ENCODE data around the gene CEP112.

DNA sequence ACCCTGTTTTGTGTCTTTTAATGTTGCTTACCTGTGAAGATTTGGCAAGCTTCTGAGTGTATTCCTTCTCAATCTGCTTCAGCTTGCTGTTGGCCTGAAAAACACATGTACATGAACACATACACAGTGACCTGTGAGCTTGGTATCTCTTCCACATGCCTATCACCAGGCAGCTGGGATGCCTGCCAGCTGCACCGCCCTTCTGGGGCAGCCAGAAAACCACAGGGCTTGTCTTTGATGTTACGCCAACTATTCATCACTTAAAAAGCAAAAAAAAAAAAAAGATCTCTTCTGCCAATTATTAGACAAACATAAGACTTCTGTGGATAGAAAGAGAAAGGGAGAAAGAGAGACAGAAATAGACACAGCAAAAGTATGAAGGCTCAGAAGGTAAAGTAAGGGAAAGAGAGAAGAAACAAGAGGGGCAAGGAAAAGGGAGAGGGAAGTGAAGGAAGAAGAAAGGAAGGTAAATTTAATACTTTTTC, 441.3 kb downstream of the CEP112 start:
- TF ChIP-seq ZNF565 (CRISPR knock-in tag; conservative IDR thresholded peaks at IDR 0.05; ENCODE audit: low read depth) (no peak), ESRRG (CRISPR knock-in tag; IDR thresholded peaks at IDR 0.05) (no peak), ZFP3 (CRISPR knock-in tag; IDR thresholded peaks at IDR 0.05) (no peak), ZC3H10 (CRISPR knock-in tag; IDR thresholded peaks at IDR 0.05) (no peak), TOX (CRISPR knock-in tag; IDR thresholded peaks at IDR 0.05; ENCODE audit: borderline replicate concordance) (no peak), ARNTL (CRISPR knock-in tag; IDR thresholded peaks at IDR 0.05; ENCODE audit: borderline replicate concordance, low read depth) (no peak), PPARA (CRISPR knock-in tag; IDR thresholded peaks at IDR 0.05; ENCODE audit: borderline replicate concordance) (no peak), CSDC2 (CRISPR knock-in tag; IDR thresholded peaks at IDR 0.05) (no peak), POU6F1 (CRISPR knock-in tag; IDR thresholded peaks at IDR 0.05; ENCODE audit: borderline replicate concordance, low read depth) (no peak), PATZ1 (CRISPR knock-in tag; IDR thresholded peaks at IDR 0.05; ENCODE audit: borderline replicate concordance) (no peak), SNAI2 (CRISPR knock-in tag; IDR thresholded peaks at IDR 0.05) (no peak), ZNF70 (CRISPR knock-in tag; IDR thresholded peaks at IDR 0.05) (no peak)
- TF ChIP-seq, protein P1, sequence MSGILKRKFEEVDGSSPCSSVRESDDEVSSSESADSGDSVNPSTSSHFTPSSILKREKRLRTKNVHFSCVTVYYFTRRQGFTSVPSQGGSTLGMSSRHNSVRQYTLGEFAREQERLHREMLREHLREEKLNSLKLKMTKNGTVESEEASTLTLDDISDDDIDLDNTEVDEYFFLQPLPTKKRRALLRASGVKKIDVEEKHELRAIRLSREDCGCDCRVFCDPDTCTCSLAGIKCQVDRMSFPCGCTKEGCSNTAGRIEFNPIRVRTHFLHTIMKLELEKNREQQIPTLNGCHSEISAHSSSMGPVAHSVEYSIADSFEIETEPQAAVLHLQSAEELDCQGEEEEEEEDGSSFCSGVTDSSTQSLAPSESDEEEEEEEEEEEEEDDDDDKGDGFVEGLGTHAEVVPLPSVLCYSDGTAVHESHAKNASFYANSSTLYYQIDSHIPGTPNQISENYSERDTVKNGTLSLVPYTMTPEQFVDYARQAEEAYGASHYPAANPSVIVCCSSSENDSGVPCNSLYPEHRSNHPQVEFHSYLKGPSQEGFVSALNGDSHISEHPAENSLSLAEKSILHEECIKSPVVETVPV (CRISPR knock-in tag; IDR thresholded peaks at IDR 0.05) = no peak
- TF ChIP-seq, protein P2, sequence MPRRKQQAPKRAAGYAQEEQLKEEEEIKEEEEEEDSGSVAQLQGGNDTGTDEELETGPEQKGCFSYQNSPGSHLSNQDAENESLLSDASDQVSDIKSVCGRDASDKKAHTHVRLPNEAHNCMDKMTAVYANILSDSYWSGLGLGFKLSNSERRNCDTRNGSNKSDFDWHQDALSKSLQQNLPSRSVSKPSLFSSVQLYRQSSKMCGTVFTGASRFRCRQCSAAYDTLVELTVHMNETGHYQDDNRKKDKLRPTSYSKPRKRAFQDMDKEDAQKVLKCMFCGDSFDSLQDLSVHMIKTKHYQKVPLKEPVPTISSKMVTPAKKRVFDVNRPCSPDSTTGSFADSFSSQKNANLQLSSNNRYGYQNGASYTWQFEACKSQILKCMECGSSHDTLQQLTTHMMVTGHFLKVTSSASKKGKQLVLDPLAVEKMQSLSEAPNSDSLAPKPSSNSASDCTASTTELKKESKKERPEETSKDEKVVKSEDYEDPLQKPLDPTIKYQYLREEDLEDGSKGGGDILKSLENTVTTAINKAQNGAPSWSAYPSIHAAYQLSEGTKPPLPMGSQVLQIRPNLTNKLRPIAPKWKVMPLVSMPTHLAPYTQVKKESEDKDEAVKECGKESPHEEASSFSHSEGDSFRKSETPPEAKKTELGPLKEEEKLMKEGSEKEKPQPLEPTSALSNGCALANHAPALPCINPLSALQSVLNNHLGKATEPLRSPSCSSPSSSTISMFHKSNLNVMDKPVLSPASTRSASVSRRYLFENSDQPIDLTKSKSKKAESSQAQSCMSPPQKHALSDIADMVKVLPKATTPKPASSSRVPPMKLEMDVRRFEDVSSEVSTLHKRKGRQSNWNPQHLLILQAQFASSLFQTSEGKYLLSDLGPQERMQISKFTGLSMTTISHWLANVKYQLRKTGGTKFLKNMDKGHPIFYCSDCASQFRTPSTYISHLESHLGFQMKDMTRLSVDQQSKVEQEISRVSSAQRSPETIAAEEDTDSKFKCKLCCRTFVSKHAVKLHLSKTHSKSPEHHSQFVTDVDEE (CRISPR knock-in tag; IDR thresholded peaks at IDR 0.05) = no peak
